Stimulated activated naive CD4-positive, alpha-beta T cell (primary cell): ENCODE measurements around the gene OR13C4.
"Not testable (repeated sequence)": the region's sequence is repeated elsewhere in the genome, so short reads cannot be mapped to it uniquely, and the experiment has no call there.

Experiments
- DNase-seq, 6 experiments: peaks; one replicate each; lab custom pipeline; 2025; lab: John Stamatoyannopoulos, UW

Gene OR13C4

DNA sequence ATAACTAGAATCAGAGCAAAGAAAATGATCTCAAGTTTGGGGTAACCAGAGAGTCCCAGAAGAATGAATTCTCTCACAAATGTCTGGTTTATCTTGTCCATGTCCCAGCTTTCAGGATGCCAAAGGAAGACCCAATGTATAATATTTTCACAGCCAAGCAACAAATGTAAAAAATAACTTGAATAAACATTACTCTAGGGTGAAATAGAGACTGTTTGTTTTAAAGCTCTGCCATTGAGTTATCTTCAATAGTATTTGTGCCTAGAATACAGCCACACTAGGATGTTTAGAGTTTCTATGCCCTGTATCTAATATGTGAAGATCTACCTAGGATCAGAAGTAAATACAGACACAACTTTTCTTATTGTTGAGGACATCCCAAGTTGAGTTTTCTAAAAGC lies at the start of gene OR13C4:
Gene OR13C4, minus strand, starts transcription at position 101 of the 400 bp plus-strand sequence. Its CDS starts 0 bp downstream, at position 101.
- no peak for DNase-seq

DNA sequence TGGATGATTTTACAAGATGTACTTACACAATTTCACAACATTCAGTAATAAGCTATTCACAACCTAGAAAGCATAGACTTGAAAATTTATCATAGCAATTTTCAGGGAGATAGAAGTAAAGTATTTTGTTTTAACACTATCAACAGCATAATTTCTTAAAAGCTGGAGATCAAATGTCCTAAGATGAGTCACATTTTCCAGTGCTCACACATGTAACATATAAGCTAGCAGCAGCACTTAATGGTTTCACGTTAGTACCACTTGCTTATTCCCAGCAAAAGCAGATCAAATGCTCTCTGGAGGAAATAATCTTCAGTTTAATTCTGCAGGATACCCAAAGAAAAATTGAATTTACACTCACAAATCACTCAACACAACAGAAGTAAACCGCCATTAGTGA lies 48.4 kb upstream of the OR13C4 start:
- no peak for DNase-seq

- no peak for DNase-seq
These were observed 45.6 kb upstream of the OR13C4 start for GRCh38 chr9:104572612-104573011.

GRCh38 chr9:104568868-104569267 lies 41.9 kb upstream of the OR13C4 start, which contains the start of gene OR13C8:
Gene OR13C8 (plus strand): TSS chr9:104569168. CDS start chr9:104569168, 0 bp downstream.
- DNase-seq: no peak

- DNase-seq: no peak
These were observed 37.3 kb upstream of the OR13C4 start for GRCh38 chr9:104564358-104564757.

GRCh38 chr9:104556830-104557634 lies 30.0 kb upstream of the OR13C4 start:
- DNase-seq: no peak

DNA sequence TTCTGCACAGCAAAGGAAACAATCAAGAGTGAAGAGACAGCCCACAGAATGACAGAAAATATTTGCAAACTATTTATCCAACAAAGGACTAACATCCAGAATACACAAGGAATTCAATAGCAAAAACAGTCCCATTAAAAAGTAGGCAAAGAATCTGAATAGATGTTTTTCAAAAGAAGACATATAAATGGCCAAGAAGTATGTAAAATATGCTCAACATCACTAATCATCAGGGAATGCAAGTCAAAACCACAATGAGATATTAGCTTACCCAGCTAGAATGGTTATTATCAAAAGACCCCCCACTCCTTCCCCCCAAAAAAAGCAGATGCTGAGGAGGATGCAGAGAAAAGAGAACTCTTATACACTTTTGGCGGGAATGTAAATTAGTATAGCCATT lies 28.5 kb upstream of the OR13C4 start:
- no peak for DNase-seq

- no peak for DNase-seq
These were observed 26.3 kb upstream of the OR13C4 start for GRCh38 chr9:104553261-104553660.

GRCh38 chr9:104544644-104545043 lies 17.6 kb upstream of the OR13C4 start:
- no peak for DNase-seq

GRCh38 chr9:104539275-104539674 lies 12.3 kb upstream of the OR13C4 start:
- no peak for DNase-seq

DNA sequence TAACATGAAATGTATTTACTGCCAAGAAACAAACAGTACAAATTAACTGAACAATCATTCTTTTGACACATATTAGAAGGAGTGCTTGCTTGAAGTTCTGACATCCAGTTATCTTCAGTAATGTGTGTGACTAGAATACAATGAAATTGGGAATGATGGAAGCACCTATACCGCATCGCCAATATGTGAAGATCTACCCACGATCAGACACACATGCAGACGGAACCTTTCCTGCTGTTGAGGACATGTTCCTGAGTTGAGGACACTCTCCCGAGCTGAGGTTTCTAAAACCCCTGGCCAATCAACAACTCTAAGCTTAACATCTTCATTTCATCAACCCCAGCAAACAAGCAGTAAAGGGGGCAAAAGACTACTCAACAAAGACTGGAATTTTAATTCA lies 9.7 kb upstream of the OR13C4 start, which contains the start of gene OR13C3:
Gene OR13C3, minus strand, starts transcription at position 101 of the 400 bp plus-strand sequence. CDS start 133 bp downstream, outside the sequence.
- no peak for DNase-seq

DNA sequence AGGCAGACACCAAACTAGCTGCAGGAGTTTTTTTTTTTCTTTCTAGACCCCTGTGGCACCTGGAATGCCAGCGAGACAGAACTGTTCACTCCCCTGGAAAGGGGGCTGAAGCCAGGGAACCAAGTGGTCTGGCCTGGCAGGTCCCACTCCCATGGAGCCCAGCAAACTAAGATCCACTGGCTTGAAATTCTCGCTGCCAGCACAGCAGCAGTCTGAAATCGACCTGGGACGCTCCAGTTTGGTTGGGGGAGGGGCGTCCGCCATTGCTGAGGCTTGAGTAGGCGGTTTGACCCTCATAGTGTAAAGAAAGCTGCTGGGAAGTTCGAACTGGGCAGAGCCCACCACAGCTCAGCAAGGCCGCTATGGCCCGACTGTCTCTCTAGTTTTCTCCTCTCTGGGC lies 6.8 kb downstream of the OR13C4 start:
- not testable (repeated sequence) for DNase-seq

DNA sequence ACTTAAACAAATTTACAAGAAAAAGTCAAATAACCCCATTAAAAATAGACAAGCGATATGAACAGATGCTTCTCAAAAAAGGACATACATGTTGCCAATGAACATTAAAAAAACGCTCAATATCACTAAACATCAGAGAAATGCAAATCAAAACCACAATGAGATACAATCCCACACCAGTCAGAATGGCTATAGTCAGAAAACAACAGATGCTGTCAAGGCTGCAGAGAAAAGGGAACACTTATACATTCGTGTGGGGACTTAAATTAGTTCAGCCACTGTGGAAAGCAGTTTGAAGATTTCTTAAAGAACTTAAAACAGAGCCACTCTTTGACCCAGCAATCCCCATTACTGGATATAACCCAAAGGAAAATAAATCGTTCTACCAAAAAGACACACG lies 12.1 kb downstream of the OR13C4 start:
- no peak for DNase-seq

DNA sequence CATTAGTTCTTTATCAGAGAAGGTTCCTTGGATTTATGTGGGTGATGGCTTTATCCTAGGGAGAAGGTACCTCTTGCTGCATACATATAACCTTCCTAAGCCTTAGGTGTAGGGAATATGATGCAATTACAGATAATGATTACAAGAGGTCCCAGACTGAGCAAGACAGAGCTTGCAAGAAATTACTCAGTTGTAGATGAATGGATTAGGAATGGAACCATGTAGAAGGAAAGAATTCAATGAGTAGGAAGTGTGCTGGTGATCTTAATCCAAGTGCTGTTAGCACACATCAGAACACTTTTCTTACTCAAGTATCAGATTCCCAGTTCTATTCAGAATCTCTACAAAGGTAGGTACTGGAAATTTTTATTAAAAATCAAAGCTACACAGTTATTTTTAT lies 20.4 kb downstream of the OR13C4 start:
- DNase-seq: no peak

DNA sequence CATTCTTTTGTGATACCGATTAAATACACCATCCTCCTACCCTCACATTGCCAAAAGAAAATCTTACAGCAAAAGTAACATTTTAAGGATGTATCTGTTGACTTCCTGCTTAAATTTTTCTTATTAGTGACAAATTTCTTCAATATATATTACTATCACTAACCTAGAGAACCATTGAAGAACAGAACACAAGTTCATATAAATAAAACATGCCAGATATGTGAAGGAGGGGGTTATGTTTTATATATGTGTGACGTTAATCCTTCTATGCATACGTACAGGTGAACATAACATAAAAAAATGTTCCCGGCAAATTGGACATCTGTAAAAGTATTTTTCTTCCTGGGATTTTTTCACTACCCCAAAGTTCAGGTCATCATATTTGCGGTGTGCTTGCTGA lies 23.0 kb downstream of the OR13C4 start, which contains the start of gene OR13F1:
Gene OR13F1, plus strand, starts transcription at position 301 of the 400 bp plus-strand sequence. Its CDS starts 0 bp downstream, at position 301.
- no peak for DNase-seq

GRCh38 chr9:104503440-104503839 lies 23.6 kb downstream of the OR13C4 start:
- no peak for DNase-seq

DNA sequence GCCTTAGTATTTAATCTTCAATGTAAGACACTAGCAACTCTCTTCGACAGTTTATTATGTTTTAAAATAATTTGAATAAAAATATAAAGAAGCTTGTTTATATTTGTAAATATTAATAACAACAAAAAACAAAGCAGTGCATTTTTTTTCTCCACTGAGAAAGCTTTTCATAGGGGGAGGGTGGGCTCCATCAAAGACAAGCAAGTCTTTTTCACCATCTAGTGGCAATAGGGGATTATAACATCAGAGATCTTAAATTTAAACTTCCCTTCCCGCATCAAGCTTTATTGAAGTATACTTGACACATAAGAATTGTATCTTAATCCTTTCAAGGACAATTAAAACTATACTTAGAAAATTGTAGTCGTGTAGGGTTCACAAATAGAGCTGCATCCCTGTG lies 32.2 kb downstream of the OR13C4 start:
- no peak for DNase-seq

- no peak for DNase-seq
These were observed 42.0 kb downstream of the OR13C4 start for GRCh38 chr9:104485014-104485413.

GRCh38 chr9:104482921-104483570 lies 44.0 kb downstream of the OR13C4 start:
- no peak for DNase-seq
